A549 (cell line): Measurements from ENCODE around the gene DYNC1I2. TPM values are rescaled to one million over a fixed set of nuclear protein-coding genes. Genes with fewer than 3 reads are reported as not detected.

ENCODE experiments used
- ATAC-seq, 2 experiments: fragments of 200-7000 bp in 1 of 2; fragments of >200 bp in 1 of 2; cut with Nextera tagmentation in 1 of 2; cut with Tn5 transposase in 1 of 2; 3 replicates each; pipeline versions ENCODE4 v1.8.0 to v1.9.1; 2018 to 2020; ENCODE audit warnings: mild to moderate bottlenecking in 1 of 2, moderate library complexity in 1 of 2
- CTCF ChIA-PET: fragments of 300-600 bp; sonication (Branson Sonifier 250); formaldehyde crosslinking; extraction: SDS; loops from one replicate; lab custom pipeline; 2021; ENCODE audit warnings: antibody characterized with exemption, inconsistent platforms; lab: Yijun Ruan, JAX
- POLR2A ChIA-PET: fragments of 350-600 bp; formaldehyde crosslinking; extraction: SDS; loops from one replicate; lab custom pipeline; 2021; ENCODE audit warnings: antibody characterized with exemption, inconsistent platforms; lab: Yijun Ruan, JAX
- DNase-seq, 2 experiments: peaks; one replicate each; pipeline versions ENCODE4 v3.0.0 to v3.0.0-alpha.2; 2011 to 2016; ENCODE audit warnings: low read depth in 1 of 2, low spot score in 1 of 2
- FAIRE-seq: peaks from 2 replicates; lab custom pipeline; 2011; peaks lifted over from hg19 to GRCh38; lab: Jason Lieb, UNC
- H3K27ac ChIP-seq, 2 experiments: fragments of >200 bp; sonication (Bioruptor Twin); formaldehyde crosslinking; 3 replicates each; pipeline ENCODE4 v1.5.1; 2016 to 2017
- H3K4me1 ChIP-seq: fragments of >200 bp; sonication (Bioruptor Twin); formaldehyde crosslinking; 3 replicates; pipeline ENCODE4 v1.6.1; 2016
- H3K4me2 ChIP-seq: fragments of >200 bp; sonication (Bioruptor Twin); formaldehyde crosslinking; 3 replicates; pipeline ENCODE4 v1.6.1; 2016
- H3K4me3 ChIP-seq: fragments of >200 bp; sonication (Bioruptor Twin); formaldehyde crosslinking; 3 replicates; pipeline ENCODE4 v1.5.1; 2016
- H3K9me3 ChIP-seq: fragments of >200 bp; sonication (Bioruptor Twin); formaldehyde crosslinking; 3 replicates; pipeline ENCODE4 v1.6.1; 2016
- CBX2 ChIP-seq: fragments of 200-600 bp; sonication (generic); IDR thresholded peaks from 2 replicates; pipeline ENCODE4 v1.6.1; 2016; ENCODE audit warnings: low read depth, mild to moderate bottlenecking, borderline replicate concordance
- CEBPB ChIP-seq, 2 experiments: fragments of >200 bp in 1 of 2; sonication (Bioruptor Twin) in 1 of 2; formaldehyde crosslinking in 1 of 2; IDR thresholded peaks; 2 replicates each; pipeline ENCODE4 v1.6.1; 2012 to 2016
- CHD2 ChIP-seq: fragments of 150-350 bp; IDR thresholded peaks from 2 replicates; pipeline ENCODE4 v1.6.1; 2014; ENCODE audit warnings: low read length; ENCODE audit not compliant: partially characterized antibody
- EHF ChIP-seq: fragments of 250-450 bp; sonication (Bioruptor Pico); IDR thresholded peaks from 2 replicates; pipeline ENCODE4 v1.5.0; 2020; ENCODE audit warnings: mild to moderate bottlenecking
- EHMT2 ChIP-seq: fragments of 200-600 bp; sonication (generic); IDR thresholded peaks from 2 replicates; pipeline ENCODE4 v1.6.1; 2016; ENCODE audit warnings: antibody characterized with exemption, low read depth, mild to moderate bottlenecking, moderate library complexity
- EP300 ChIP-seq, 2 experiments: fragments of >200 bp; sonication (Bioruptor Twin); formaldehyde crosslinking; IDR thresholded peaks; 2 replicates in 1 of 2; 3 replicates in 1 of 2; pipeline ENCODE4 v1.6.1; 2016 to 2017
- FOXS1 ChIP-seq: fragments of 250-450 bp; sonication (Bioruptor Pico); IDR thresholded peaks from 2 replicates; pipeline ENCODE4 v1.5.0; 2020; ENCODE audit warnings: mild to moderate bottlenecking, moderate library complexity
- GATA3 ChIP-seq: IDR thresholded peaks from 2 replicates; pipeline ENCODE4 v1.6.1; 2012; ENCODE audit warnings: borderline replicate concordance
- HOXA7 ChIP-seq: fragments of 250-450 bp; sonication (Bioruptor Pico); IDR thresholded peaks from 2 replicates; pipeline ENCODE4 v1.5.0; 2020; ENCODE audit warnings: mild to moderate bottlenecking, moderate library complexity
- HOXB5 ChIP-seq: fragments of 250-450 bp; sonication (Bioruptor Pico); IDR thresholded peaks from 2 replicates; pipeline ENCODE4 v1.5.0; 2020; ENCODE audit warnings: mild to moderate bottlenecking, moderate library complexity
- JUN ChIP-seq, 2 experiments: fragments of >200 bp; sonication (Bioruptor Twin); formaldehyde crosslinking; IDR thresholded peaks; 2 replicates in 1 of 2; 3 replicates in 1 of 2; pipeline ENCODE4 v1.6.1; 2016 to 2017
- KDM1A ChIP-seq: fragments of 200-600 bp; sonication (generic); IDR thresholded peaks from 2 replicates; pipeline ENCODE4 v1.6.1; 2016; ENCODE audit warnings: low read depth, mild to moderate bottlenecking
- MAFK ChIP-seq: fragments of 450-650 bp; IDR thresholded peaks from 2 replicates; pipeline ENCODE4 v1.6.1; 2014; ENCODE audit not compliant: partially characterized antibody
- MAX ChIP-seq: IDR thresholded peaks from 2 replicates; pipeline ENCODE4 v1.6.1; 2012
- NFE2L2 ChIP-seq: fragments of 150-350 bp; conservative IDR thresholded peaks from 2 replicates; pipeline ENCODE4 v1.6.1; 2014; ENCODE audit warnings: low read length
- NR3C1 ChIP-seq: fragments of >200 bp; sonication (Bioruptor Twin); formaldehyde crosslinking; IDR thresholded peaks from 3 replicates; pipeline ENCODE4 v1.6.1; 2017
- PBX3 ChIP-seq: IDR thresholded peaks from 2 replicates; pipeline ENCODE4 v1.6.1; 2012
- RAD21 ChIP-seq, 2 experiments: fragments of >200 bp in 1 of 2; sonication (Bioruptor Twin) in 1 of 2; formaldehyde crosslinking in 1 of 2; IDR thresholded peaks in 1 of 2; conservative IDR thresholded peaks in 1 of 2; 2 replicates in 1 of 2; 3 replicates in 1 of 2; pipeline ENCODE4 v1.6.1; 2012 to 2018; ENCODE audit warnings: inconsistent platforms in 1 of 2
- RARB ChIP-seq: fragments of 250-450 bp; sonication (Bioruptor Pico); IDR thresholded peaks from 2 replicates; pipeline ENCODE4 v1.8.0; 2021; ENCODE audit warnings: mild to moderate bottlenecking, moderate library complexity
- REST ChIP-seq: fragments of 200-600 bp; sonication (generic); IDR thresholded peaks from 2 replicates; pipeline ENCODE4 v1.6.1; 2016; ENCODE audit warnings: antibody characterized with exemption, mild to moderate bottlenecking, moderate library complexity
- SREBF2 ChIP-seq: fragments of 450-650 bp; IDR thresholded peaks from 2 replicates; pipeline ENCODE4 v1.6.1; 2014; ENCODE audit warnings: mild to moderate bottlenecking, moderate library complexity
- USF2 ChIP-seq: fragments of 450-650 bp; IDR thresholded peaks from 2 replicates; pipeline ENCODE4 v1.6.1; 2014; ENCODE audit warnings: antibody characterized with exemption
- ZC3H11A ChIP-seq: fragments of 450-650 bp; IDR thresholded peaks from 2 replicates; pipeline ENCODE4 v1.6.1; 2014; ENCODE audit warnings: antibody characterized with exemption, mild to moderate bottlenecking
- ZFP36 ChIP-seq: fragments of 450-650 bp; IDR thresholded peaks from 2 replicates; pipeline ENCODE4 v1.6.1; 2014; ENCODE audit warnings: borderline replicate concordance; ENCODE audit not compliant: partially characterized antibody
- ZNF302 ChIP-seq: fragments of 250-450 bp; sonication (Bioruptor Pico); IDR thresholded peaks from 2 replicates; pipeline ENCODE4 v1.9.0; 2021; ENCODE audit warnings: inconsistent platforms, mild to moderate bottlenecking, moderate library complexity
- ZSCAN20 ChIP-seq: fragments of 250-450 bp; sonication (Bioruptor Pico); IDR thresholded peaks from 2 replicates; pipeline ENCODE4 v1.8.0; 2022; ENCODE audit warnings: mild to moderate bottlenecking, moderate library complexity
- WGBS: methylation state at CpG from one replicate; pipeline ENCODE4 v1.1.6; 2017; ENCODE audit errors: missing lambda C conversion rate; 5-methylcytosine and 5-hydroxymethylcytosine counted together
- polyA plus RNA-seq, 4 experiments: library from polyadenylated mRNA; depleted of rRNA in 3 of 4; stranded (reverse); fragments of >200 nt; fragmentation: RNase III in 1 of 4; extraction: RNeasy Plus Mini Kit Qiagen cat#74134 plus additional on column Dnase treatment in 1 of 4; gene quantifications; 2 replicates in 3 of 4; 3 replicates in 1 of 4; pipeline ENCODE4 v1.2.3, GENCODE V29; 2011 to 2017

The DYNC1I2 gene
- polyA plus RNA-seq, 2 of the 4 experiments (the other 2 are of a cell fraction), result 87.6 to 150 TPM

GRCh38 chr2:171787333-171788072 lies 100.2 kb downstream of the DYNC1I2 start:
- no peak for DNase-seq
- Histone ChIP-seq H3K27ac (no peak overlapping the region), H3K4me3 (no peak overlapping the region), H3K9me3 (no peaks in the 10 kb centered on the region), H3K4me1 (no peaks in the 10 kb centered on the region), H3K4me2 (no peak overlapping the region)
- no peak for ATAC-seq
- ChIA-PET CTCF (interaction anchor here (1.0 to 1.6 kb wide), 3 partner anchors 10 to 340 kb away, joined by 3 to 4 read pairs (median 3); no protein-coding TSS in a partner anchor), POLR2A (no interaction called here)
- FAIRE-seq, result no peak
- TF ChIP-seq MAX, result no peak
- WGBS, result 87% methylated on average over 11 of the region's 11 CpGs

GRCh38 chr2:171788316-171788993 lies 101.2 kb downstream of the DYNC1I2 start:
- 88% methylated on average over 7 of the region's 7 CpGs for WGBS
- ATAC-seq, result no peak
- Histone ChIP-seq H3K27ac (no peak overlapping the region), H3K4me1 (no peaks in the 10 kb centered on the region), H3K4me2 (no peak overlapping the region), H3K9me3 (no peaks in the 10 kb centered on the region), H3K4me3 (no peak overlapping the region)
- FAIRE-seq, result no peak
- CTCF ChIA-PET, result interaction anchor here (1.0 to 1.6 kb wide), 2 partner anchors 9 to 82 kb away, joined by 3 to 4 read pairs; no protein-coding TSS in a partner anchor
- POLR2A ChIA-PET, result no interaction called here
- TF ChIP-seq NFE2L2, result no peak
- TF ChIP-seq ZC3H11A, result no peak
- TF ChIP-seq ZFP36, result no peak
- no peak for TF ChIP-seq EP300 (IDR thresholded peaks at IDR 0.05)
- no peak for TF ChIP-seq CEBPB (IDR thresholded peaks at IDR 0.05)
- TF ChIP-seq HOXA7 (CRISPR knock-in tag), result no peak
- no peak for TF ChIP-seq RARB (CRISPR knock-in tag)
- TF ChIP-seq CBX2, result no peak
- TF ChIP-seq MAFK, result no peak
- TF ChIP-seq GATA3, result no peak
- no peak for TF ChIP-seq HOXB5
- TF ChIP-seq JUN (IDR thresholded peaks at IDR 0.05), result no peak
- TF ChIP-seq RAD21 (conservative IDR thresholded peaks at IDR 0.05 in 1 of 2, IDR thresholded peaks at IDR 0.05 in 1 of 2), result no peak
- no peak for TF ChIP-seq CHD2
- no peak for TF ChIP-seq USF2
- no peak for DNase-seq

GRCh38 chr2:171789956-171790355 lies 102.7 kb downstream of the DYNC1I2 start:
- no peak for ATAC-seq
- H3K27ac ChIP-seq, result no peak overlapping the region
- 91% methylated on average over 6 of the region's 6 CpGs for whole genome bisulfite sequencing
- TF ChIP-seq EHF (CRISPR knock-in tag) (no peak), EHMT2 (no peak), FOXS1 (CRISPR knock-in tag) (no peak), ZFP36 (no peak)
- TF ChIP-seq, all 56 proteins: peak for 0
- Histone ChIP-seq H3K9me3 (no peaks in the 10 kb centered on the region), H3K4me2 (no peak overlapping the region), H3K4me3 (no peak overlapping the region), H3K4me1 (no peaks in the 10 kb centered on the region)
- CTCF ChIA-PET, result interaction anchor here (1.5 to 1.8 kb wide), 2 partner anchors 314 to 337 kb away, joined by 3 to 5 read pairs; no protein-coding TSS in a partner anchor
- FAIRE-seq (no peak), DNase-seq (no peak)
- POLR2A ChIA-PET, result no interaction called here

GRCh38 chr2:171791361-171791760 lies 104.1 kb downstream of the DYNC1I2 start:
- FAIRE-seq, result no peak
- DNase-seq, result no peak
- Histone ChIP-seq H3K27ac (no peak overlapping the region), H3K4me2 (no peak overlapping the region), H3K9me3 (no peaks in the 10 kb centered on the region), H3K4me1 (no peaks in the 10 kb centered on the region), H3K4me3 (no peak overlapping the region)
- WGBS, result 83% methylated on average over 4 of the region's 4 CpGs
- ChIA-PET CTCF (interaction anchor here (0.9 to 1.8 kb wide), 3 partner anchors 19 to 313 kb away, joined by 3 to 8 read pairs (median 5); no protein-coding TSS in a partner anchor), POLR2A (no interaction called here)
- no peak for ATAC-seq
- no peak for TF ChIP-seq PBX3
- no peak for TF ChIP-seq SREBF2
- no peak for TF ChIP-seq REST
- TF ChIP-seq KDM1A, result no peak
- no peak for TF ChIP-seq ZSCAN20 (CRISPR knock-in tag)
- no peak for TF ChIP-seq ZNF302 (CRISPR knock-in tag)
- TF ChIP-seq NR3C1, result no peak
